GM18505 (cell line): ENCODE measurements around the gene GCNT2.
"Not testable (repeated sequence)": the region's sequence is repeated elsewhere in the genome, so short reads cannot be mapped to it uniquely, and the experiment has no call there.

Experiments used
- ATAC-seq: cut with Tn5 transposase; IDR thresholded peaks from one replicate; pipeline ENCODE4 v1.9.1; 2021; ENCODE audit not compliant: unreplicated experiment
- POLR2A ChIP-seq: IDR thresholded peaks from 4 replicates; pipeline ENCODE4 v1.6.1; 2011; ENCODE audit warnings: borderline replicate concordance; ENCODE audit not compliant: insufficient read depth, insufficient read length; ENCODE audit errors: extremely low read depth

The GCNT2 gene

DNA sequence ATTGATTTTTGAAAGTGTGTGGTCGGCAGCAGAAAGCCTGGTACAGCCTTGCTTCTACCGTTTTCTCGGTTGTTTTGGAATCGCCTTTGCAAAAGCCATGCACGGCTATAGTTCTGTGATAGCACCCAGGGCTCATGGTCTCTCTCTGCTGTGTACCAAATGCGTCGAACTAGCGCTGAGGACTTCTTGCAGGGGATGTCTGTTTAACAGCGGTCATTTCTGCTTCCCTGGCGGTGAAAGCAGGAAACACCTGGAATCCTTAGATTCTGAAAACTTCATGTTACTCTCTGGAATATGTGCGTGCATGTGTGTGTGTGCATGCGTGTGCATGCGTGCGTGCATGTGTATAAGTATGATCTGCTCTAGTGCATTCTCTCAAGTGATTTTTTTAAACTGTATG lies 26.1 kb upstream of the GCNT2 start:
- no peak for ATAC-seq
- TF ChIP-seq POLR2A, result no peak

DNA sequence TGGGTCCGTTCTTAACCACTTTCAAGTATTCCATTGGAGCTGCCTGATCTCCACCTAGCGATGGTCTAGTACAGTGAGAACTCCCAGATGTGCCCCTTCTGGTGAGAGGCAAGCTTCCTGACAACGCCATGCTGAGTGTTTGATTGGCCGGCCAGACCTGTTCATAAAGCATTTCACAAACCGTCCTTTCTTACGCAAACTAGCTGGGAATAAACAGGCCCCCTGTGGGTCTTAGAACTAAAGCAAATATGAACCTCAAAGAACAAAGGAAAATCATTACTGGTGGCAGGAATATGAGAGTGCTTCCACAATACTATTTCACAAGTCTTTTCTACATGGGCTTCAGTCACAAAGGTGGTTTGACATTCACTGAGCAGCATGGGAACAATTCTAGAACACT lies 15.6 kb upstream of the GCNT2 start:
- ATAC-seq, result no peak
- TF ChIP-seq POLR2A, result no peak

DNA sequence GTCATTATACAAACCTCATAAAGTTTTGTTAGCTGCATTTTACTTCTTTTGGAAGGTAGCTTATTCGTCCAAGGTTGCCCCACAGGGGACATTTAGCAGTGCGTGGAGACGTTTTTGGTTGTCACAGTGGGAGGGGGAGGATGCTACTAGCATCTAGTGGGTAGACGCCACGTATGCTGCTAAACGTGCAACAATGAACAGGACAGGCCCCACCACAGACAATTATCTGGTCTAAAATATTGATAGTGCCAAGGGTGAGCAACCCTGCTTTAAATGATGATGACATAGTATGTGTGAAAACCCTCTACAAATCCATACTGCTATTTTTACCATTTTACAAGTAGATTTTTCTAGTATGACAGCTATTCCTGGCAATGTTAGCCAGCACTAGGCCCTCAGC lies 13.9 kb upstream of the GCNT2 start:
- ATAC-seq, result no peak
- no peak for TF ChIP-seq POLR2A

DNA sequence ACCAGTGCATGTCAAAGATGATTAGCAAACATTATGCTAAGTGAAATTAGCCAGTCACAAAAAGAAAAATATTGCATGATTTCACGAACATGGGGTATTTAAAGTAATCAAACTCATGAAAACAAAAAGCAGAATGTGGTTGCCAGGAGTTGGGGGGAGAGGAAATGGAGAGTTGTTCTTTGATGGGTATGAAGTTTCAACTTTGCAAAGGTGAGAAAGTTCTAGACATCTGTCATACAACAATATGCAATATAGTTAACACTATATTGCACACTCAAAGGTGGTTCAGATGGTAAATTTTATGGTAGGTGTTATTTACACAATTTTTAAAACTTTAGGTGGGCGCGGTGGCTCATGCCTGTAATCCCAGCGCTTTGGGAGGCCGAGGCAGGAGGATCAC lies 13.4 kb upstream of the GCNT2 start:
- no peak for ATAC-seq
- no peak for TF ChIP-seq POLR2A

DNA sequence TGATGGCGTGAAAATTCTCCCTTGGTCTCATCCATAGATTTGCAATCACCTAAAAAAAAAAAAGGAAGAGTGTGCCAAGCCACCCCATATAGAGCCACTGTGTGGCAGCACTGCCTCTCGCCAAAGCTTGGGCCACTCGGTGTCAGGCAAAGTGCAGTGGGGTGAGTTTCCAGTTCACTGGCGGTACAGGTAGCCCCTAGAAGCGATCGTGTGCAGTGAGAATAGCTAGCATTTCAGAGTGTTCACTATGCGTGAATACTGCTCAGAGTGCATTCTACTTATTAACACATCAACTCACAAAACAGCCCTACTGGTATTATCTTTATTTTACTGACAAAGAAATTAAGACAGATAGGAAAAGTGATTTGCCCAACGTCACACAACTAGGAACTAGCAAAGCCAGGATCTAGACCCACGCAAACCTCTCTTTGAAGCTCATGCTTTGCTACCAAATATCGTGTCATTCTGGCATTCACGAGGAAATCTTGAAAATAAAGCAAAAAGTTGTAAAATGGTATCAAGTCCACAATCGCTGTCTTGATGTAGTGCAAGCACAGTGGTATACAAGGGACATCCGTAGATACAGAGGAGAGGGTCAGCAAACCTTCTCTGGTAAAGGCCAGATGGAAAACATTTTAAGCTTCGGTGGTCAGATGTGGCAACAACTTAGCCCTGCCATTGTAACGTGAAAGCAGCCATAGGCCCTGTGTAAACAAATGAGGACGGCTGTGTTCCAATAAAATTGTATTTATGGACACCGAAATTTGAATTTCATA lies 10.4 kb upstream of the GCNT2 start:
- no peak for TF ChIP-seq POLR2A
- peak; percentile 97 for ATAC-seq

DNA sequence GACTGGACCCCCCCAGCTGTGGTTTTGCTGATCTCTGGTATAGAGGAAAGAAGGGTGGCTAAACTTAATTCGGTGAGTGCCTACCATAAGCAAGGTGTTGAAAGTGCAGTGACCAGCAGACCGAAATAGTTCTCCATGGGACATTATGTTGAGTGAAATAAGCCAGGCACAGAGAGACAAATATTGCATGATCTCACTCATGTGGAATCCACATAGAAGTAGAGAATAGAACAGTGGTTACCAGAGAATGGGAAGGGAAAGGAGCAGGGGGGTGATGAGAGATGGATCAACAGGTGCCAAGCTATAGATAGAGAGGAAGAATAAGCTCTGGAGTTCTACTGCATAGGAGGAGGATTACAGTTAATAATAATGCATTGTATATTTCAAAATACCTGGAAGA lies 9.7 kb upstream of the GCNT2 start:
- no peak for TF ChIP-seq POLR2A
- ATAC-seq, result no peak

DNA sequence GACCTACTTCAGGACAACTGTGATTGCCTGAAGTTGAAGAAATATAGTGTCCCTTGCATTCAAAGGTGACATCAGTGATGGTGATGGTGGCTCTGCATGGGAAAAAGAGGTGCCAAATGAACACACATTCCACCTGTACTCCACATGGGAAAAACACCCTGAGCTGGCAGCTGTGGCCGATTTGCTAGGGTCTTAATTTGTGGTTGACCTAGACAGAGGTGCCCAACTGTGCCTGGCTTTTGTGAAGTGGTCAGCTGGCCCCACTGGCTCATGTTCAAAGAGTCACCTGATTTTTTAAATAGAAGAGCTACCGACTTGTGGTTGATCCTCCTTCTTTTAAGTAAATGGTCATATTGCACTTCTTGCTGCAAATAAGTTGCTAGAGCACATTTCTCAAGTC lies 7.6 kb upstream of the GCNT2 start:
- no peak for ATAC-seq
- no peak for TF ChIP-seq POLR2A

DNA sequence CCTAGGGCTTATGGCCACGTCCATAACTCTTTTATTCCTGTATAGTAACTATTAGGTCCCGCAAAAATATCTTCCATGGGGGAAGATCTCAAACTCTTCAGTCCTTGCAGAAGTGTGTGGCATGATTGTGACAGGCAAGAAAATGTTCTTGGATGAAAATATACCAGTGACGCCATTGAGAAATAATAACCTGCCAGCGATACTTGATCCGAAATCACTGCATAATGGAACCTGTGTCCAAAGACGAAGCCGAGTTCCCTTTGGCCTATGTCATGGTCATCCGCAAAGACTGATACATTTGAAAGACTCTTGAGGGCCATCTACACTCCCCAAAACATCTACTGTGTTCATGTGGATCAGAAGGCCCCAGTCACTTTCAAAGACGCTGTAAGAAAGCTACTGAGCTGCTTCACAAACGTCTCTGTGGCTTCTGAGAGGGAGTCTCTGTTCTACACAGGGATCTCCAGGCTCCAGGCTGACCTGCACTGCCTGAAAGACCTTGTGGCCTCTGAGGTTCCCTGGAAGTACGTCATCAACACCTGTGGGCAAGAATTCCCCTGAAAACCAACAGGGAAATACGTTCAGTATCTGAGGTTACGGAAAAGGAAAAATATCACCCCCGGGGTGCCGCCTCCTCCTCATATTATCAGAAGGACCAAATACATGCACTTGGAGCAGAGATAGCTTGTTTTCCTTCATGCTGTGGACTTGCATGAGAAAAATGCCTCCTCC lies 6.9 kb upstream of the GCNT2 start:
- ATAC-seq, result no peak
- no peak for TF ChIP-seq POLR2A

DNA sequence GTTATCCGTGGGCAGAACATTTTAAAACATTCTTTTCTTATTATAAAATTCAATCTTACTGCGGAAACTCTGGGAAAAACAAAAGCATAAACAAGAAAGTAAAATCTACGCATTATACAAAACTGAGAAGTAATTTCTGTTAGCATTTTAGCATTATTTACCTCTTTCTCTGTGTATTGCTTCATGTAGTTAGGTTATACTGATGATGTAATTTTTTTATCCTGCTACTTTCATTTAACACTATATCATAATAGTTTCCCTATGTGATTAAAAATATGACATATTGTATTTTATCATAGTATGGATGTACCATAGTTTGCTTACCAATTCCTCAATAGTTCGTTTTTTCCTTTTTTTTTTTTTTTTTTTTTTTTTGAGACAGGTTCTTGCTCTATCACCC lies 4.2 kb upstream of the GCNT2 start:
- ATAC-seq, result no peak
- no peak for TF ChIP-seq POLR2A

DNA sequence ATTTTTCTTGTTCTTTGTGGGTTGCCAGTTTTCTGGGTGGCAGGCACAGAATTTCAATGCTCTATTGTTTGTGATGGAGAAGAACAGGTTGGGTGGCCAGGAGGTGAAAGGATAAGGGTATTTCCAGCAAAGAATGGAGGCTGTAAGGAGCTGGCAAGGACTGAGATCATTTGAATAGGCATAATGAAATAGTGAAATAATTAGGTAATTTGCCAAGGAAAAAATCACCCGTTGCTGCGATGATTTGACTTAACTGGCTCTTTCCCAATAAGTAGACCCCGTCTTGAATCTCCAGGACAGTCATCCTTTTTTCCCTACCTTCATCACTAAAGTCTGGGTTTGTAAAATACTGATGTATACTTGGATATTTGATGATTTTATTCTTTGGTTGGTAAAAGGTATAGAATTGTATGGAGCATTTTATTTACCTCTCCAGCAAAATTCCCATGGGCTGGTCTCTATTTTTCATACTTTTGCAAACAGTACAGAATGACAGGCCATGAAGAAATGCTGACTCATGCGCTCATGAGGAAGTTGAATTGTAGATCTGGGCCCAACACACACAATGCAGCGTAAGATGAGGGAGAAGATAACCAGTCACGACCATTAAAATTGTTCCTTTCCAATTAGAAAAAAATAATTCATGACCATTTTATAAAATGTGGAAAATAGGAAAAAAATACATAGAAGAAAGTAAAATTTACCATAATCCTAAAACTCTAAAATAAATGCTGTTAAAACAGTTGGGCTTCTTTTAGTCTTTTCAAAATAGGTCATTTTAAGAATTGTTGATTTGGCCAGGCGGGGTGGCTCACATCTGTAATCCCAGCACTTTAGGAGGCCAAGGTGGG lies 2.4 kb upstream of the GCNT2 start:
- TF ChIP-seq POLR2A, result no peak
- no peak for ATAC-seq

DNA sequence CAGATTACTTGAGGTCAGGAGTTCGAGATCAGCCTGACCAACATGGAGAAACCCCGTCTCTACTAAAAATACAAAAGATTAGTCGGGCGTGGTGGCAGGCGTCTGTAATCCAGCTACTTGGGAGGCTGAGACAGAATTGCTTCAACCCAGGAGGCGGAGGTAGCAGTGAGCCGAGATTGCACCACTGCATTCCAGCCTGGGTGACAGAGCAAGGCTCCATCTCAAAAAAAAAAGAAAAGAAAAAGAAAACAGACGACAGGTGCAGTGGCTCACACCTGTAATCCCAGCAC lies 1.8 kb upstream of the GCNT2 start:
- not testable (repeated sequence) for ATAC-seq

DNA sequence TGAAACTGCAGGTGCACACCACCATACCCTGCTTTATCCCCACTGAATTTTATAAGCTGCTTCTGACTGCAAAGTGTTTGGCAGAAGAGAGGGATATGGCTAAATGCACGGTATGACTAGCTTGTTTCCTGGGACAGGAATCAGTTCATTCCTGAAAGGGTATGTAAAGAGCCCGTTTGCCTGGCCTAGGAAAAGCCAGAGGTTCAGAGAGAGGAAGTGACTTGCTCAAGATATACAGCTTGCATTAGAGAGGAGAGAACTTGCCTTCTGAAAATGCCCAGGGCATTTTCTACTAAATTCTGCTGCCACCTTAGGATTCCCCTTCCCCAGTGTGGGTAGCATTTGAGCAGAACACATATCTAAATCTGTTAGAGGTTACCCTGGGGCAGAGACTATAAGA lies 683 bp upstream of the GCNT2 start:
- TF ChIP-seq POLR2A, result no peak
- peak; percentile 4 for ATAC-seq

DNA sequence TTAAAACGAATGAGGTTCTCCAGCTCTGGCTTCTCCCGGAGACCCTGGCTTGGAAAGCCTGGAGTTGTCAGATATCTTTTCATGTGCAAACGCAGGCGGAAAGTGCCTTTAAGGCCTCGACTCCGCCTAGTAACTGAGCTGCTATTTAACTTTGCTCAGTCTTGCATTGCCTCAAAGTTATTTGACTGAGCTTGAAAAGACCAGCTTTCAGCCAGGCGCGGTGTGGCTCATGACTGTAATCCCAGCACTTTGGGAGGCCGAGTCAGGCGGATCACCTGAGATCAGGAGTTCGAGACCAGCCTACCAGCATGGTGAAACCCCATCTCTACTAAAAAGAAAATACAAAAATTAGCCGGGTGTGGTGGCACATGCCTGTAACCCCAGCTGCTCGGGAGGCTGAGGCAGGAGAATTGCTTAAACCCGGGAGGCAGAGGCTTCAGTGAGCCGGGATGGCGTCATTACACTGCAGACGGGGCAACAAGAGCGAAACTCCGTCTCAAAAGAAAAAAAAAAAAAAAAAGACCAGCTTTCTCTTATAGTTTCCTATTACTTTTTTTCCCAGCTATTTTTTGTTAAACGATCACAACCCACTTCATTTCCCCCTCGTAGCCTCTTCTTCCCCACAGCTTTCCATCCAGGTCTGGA lies 1.9 kb downstream of the GCNT2 start:
- no peak for ATAC-seq
- TF ChIP-seq POLR2A, result no peak
